Ishikawa (cell line): ENCODE measurements around the gene DACH1.

Source experiments
- CEBPB ChIP-seq: IDR thresholded peaks from 2 replicates; pipeline ENCODE4 v1.6.1; 2012
- CREB1 ChIP-seq: IDR thresholded peaks from 2 replicates; pipeline ENCODE4 v1.6.1; 2012; ENCODE audit warnings: low read depth
- EP300 ChIP-seq: IDR thresholded peaks from 2 replicates; pipeline ENCODE4 v1.6.1; 2012; ENCODE audit warnings: borderline replicate concordance
- RAD21 ChIP-seq: IDR thresholded peaks from 2 replicates; pipeline ENCODE4 v1.6.1; 2012; ENCODE audit warnings: low read depth
- TAF1 ChIP-seq: IDR thresholded peaks from 2 replicates; pipeline ENCODE4 v1.6.1; 2012; ENCODE audit warnings: low read depth, mild to moderate bottlenecking
- YY1 ChIP-seq: IDR thresholded peaks from 2 replicates; pipeline ENCODE4 v1.6.1; 2012; ENCODE audit warnings: low read depth
- TF ChIP-seq, protein P1 (sequence below): IDR thresholded peaks from 2 replicates; pipeline ENCODE4 v1.6.1; 2012
- TF ChIP-seq, protein P2 (sequence below): IDR thresholded peaks from 2 replicates; pipeline ENCODE4 v1.6.1; 2012; ENCODE audit warnings: low read depth, mild to moderate bottlenecking

DNA sequence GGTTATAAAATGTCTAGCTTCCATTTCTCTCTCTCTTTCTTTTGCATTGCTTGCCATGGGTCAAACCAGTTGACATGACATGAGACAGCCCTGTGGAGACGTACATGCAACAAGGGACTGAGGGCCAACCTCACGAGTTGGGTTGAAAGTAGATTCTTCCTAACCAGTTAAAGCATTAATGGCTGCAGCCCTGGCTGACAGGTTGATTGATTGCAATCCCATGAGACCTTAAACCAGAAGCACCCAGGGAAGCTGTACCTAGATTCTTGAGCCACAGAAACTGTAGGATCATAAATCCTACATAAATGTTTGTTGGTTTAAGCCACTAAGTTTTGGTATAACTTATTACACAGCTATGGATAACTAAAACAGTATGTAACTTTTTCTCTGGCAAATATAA lies 373.8 kb downstream of the DACH1 start:
- TF ChIP-seq, protein P1, sequence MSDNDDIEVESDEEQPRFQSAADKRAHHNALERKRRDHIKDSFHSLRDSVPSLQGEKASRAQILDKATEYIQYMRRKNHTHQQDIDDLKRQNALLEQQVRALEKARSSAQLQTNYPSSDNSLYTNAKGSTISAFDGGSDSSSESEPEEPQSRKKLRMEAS: no peak
- TF ChIP-seq, protein P2, sequence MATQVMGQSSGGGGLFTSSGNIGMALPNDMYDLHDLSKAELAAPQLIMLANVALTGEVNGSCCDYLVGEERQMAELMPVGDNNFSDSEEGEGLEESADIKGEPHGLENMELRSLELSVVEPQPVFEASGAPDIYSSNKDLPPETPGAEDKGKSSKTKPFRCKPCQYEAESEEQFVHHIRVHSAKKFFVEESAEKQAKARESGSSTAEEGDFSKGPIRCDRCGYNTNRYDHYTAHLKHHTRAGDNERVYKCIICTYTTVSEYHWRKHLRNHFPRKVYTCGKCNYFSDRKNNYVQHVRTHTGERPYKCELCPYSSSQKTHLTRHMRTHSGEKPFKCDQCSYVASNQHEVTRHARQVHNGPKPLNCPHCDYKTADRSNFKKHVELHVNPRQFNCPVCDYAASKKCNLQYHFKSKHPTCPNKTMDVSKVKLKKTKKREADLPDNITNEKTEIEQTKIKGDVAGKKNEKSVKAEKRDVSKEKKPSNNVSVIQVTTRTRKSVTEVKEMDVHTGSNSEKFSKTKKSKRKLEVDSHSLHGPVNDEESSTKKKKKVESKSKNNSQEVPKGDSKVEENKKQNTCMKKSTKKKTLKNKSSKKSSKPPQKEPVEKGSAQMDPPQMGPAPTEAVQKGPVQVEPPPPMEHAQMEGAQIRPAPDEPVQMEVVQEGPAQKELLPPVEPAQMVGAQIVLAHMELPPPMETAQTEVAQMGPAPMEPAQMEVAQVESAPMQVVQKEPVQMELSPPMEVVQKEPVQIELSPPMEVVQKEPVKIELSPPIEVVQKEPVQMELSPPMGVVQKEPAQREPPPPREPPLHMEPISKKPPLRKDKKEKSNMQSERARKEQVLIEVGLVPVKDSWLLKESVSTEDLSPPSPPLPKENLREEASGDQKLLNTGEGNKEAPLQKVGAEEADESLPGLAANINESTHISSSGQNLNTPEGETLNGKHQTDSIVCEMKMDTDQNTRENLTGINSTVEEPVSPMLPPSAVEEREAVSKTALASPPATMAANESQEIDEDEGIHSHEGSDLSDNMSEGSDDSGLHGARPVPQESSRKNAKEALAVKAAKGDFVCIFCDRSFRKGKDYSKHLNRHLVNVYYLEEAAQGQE: no peak
- TF ChIP-seq TAF1: no peak
- no peak for TF ChIP-seq EP300
- TF ChIP-seq CREB1: no peak
- TF ChIP-seq CEBPB: no peak
- TF ChIP-seq RAD21: no peak
- no peak for TF ChIP-seq YY1
